Activated naive CD4-positive, alpha-beta T cell treated with anti-CD3 and anti-CD28 coated beads for 36 hours (primary cell): ENCODE measurements around the gene UGP2. TPM values are rescaled to one million over a fixed set of nuclear protein-coding genes. Genes with fewer than 3 reads are reported as not detected.

Experiments
- CTCF ChIA-PET: fragments of 350-600 bp; sonication (Branson Sonifier 250); formaldehyde crosslinking; loops from one replicate; lab custom pipeline; 2021; ENCODE audit warnings: antibody characterized with exemption; lab: Charles Lee
- DNase-seq: peaks from one replicate; pipeline ENCODE4 v3.0.0-alpha.2; 2020
- H3K27ac Mint-ChIP-seq: one replicate; pipeline ENCODE4 v1.8.0; 2021; ENCODE audit warnings: mild to moderate bottlenecking, mixed read lengths
- H3K27me3 Mint-ChIP-seq: one replicate; pipeline ENCODE4 v1.8.0; 2021; ENCODE audit warnings: low read depth, mixed read lengths
- H3K36me3 Mint-ChIP-seq: one replicate; pipeline ENCODE4 v1.8.0; 2021; ENCODE audit warnings: low read depth, mixed read lengths
- H3K4me1 Mint-ChIP-seq: one replicate; pipeline ENCODE4 v1.8.0; 2021; ENCODE audit warnings: low read depth, mixed read lengths
- H3K4me3 Mint-ChIP-seq: one replicate; pipeline ENCODE4 v1.8.0; 2021; ENCODE audit warnings: mild to moderate bottlenecking, moderate library complexity, mixed read lengths
- H3K9me3 Mint-ChIP-seq: one replicate; pipeline ENCODE4 v1.8.0; 2021; ENCODE audit warnings: mixed read lengths
- intact Hi-C: fragments of 100-400 bp; cut with micrococcal nuclease; formaldehyde crosslinking; loops from one replicate; pipeline ENCODE4 v1.15.1; 2023
- total RNA-seq, 2 experiments: library from RNA; stranded (reverse); gene quantifications; one replicate each; pipeline ENCODE4 v1.2.3, GENCODE V29; 2021

Gene UGP2
- total RNA-seq, 2 experiments from 2014 or later = 82.2 to 93.1 TPM

GRCh38 chr2:63870679-63871078 lies 29.0 kb downstream of the UGP2 start:
- Mint-ChIP-seq H3K4me3 (no peak overlapping the region), H3K36me3 (peaks cover 32% of the 10 kb centered on the region), H3K27ac (no peak overlapping the region), H3K4me1 (peaks cover 30% of the 10 kb centered on the region), H3K9me3 (no peaks in the 10 kb centered on the region), H3K27me3 (no peaks in the 10 kb centered on the region)
- intact Hi-C loops = no loop called here
- CTCF ChIA-PET = no interaction called here
- no peak for DNase-seq

- H3K4me3 Mint-ChIP-seq = no peak overlapping the region
- no peak for DNase-seq
- intact Hi-C loops = no loop called here
- CTCF ChIA-PET = interaction anchor here (1.3 kb wide), 1 partner anchor 11 kb away, joined by 5 read pairs; no protein-coding TSS in a partner anchor
- peaks cover 25% of the 10 kb centered on the region for H3K4me1 Mint-ChIP-seq
- peaks cover 32% of the 10 kb centered on the region for H3K36me3 Mint-ChIP-seq
- no peaks in the 10 kb centered on the region for H3K27me3 Mint-ChIP-seq
- H3K9me3 Mint-ChIP-seq = no peaks in the 10 kb centered on the region
- no peak overlapping the region for H3K27ac Mint-ChIP-seq
These were observed 30.2 kb downstream of the UGP2 start for GRCh38 chr2:63871864-63872263.

- H3K9me3 Mint-ChIP-seq = no peaks in the 10 kb centered on the region
- CTCF ChIA-PET = interaction anchor here (1.3 kb wide), 1 partner anchor 12 kb away, joined by 5 read pairs; no protein-coding TSS in a partner anchor
- peaks cover 35% of the 10 kb centered on the region for H3K36me3 Mint-ChIP-seq
- peaks cover 25% of the 10 kb centered on the region for H3K4me1 Mint-ChIP-seq
- no peak for DNase-seq
- no peak overlapping the region for H3K27ac Mint-ChIP-seq
- no peaks in the 10 kb centered on the region for H3K27me3 Mint-ChIP-seq
- intact Hi-C loops = no loop called here
- no peak overlapping the region for H3K4me3 Mint-ChIP-seq
These were observed 31.1 kb downstream of the UGP2 start for GRCh38 chr2:63872571-63873328.

DNA sequence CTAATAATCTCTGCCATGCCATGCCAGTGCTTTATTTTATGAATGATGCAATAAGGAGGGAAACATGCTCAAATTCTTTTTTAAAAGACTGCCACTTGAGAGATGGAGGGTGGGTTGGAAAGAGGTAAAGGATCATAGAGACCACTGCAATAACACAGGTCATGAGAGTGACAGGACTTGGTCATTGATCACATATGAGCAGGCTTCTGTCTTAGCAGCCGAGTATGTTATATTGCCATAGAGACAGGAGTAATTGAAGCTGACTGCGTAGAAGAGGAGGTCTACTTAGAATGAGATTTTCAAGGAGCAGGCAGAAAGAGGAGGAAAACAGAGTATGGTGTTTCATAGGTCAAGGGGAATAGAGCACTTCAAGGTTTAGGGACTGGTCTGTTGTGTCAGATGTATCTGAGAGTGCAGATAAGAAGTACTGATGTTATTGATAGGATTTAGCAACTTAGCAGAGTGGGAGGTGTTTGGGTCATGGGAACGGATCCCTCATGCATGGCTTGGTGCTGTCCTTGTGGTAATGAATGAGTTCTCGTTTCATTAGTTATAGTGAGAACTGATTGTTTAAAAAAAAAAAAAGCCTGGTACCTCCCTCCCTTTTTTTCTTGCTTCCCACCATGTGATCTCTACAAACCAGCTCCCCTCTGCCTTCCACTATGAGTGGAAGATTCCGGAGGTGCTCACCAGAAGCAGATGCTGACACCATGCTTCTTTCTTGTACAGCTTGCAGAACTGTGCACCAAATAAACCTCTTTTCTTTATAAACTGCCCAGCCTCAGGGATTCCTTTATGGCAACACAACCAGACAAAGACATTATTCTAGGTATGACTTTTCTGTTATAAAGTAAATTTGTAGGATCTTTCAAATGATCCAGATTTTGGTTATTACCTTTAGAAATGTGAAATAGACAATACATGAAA lies 32.8 kb downstream of the UGP2 start:
- H3K4me1 Mint-ChIP-seq = peaks cover 22% of the 10 kb centered on the region
- H3K36me3 Mint-ChIP-seq = peaks cover 28% of the 10 kb centered on the region

GRCh38 chr2:63875131-63875527 lies 33.4 kb downstream of the UGP2 start:
- CTCF ChIA-PET = interaction anchor here (0.6 to 1.6 kb wide), 5 partner anchors 8 to 182 kb away, joined by 3 to 4 read pairs (median 3); no protein-coding TSS in a partner anchor
- no peaks in the 10 kb centered on the region for H3K9me3 Mint-ChIP-seq
- peaks cover 28% of the 10 kb centered on the region for H3K36me3 Mint-ChIP-seq

More for the DNA sequence above, 32.8 kb downstream of the UGP2 start:
- intact Hi-C loops = no loop called here
- Mint-ChIP-seq H3K4me3 (no peak overlapping the region), H3K27me3 (no peaks in the 10 kb centered on the region), H3K27ac (no peak overlapping the region), H3K9me3 (no peaks in the 10 kb centered on the region)
- CTCF ChIA-PET = interaction anchor here (0.6 to 1.4 kb wide), 3 partner anchors 7 to 182 kb away, joined by 3 to 4 read pairs (median 3); no protein-coding TSS in a partner anchor
- DNase-seq = no peak

DNA sequence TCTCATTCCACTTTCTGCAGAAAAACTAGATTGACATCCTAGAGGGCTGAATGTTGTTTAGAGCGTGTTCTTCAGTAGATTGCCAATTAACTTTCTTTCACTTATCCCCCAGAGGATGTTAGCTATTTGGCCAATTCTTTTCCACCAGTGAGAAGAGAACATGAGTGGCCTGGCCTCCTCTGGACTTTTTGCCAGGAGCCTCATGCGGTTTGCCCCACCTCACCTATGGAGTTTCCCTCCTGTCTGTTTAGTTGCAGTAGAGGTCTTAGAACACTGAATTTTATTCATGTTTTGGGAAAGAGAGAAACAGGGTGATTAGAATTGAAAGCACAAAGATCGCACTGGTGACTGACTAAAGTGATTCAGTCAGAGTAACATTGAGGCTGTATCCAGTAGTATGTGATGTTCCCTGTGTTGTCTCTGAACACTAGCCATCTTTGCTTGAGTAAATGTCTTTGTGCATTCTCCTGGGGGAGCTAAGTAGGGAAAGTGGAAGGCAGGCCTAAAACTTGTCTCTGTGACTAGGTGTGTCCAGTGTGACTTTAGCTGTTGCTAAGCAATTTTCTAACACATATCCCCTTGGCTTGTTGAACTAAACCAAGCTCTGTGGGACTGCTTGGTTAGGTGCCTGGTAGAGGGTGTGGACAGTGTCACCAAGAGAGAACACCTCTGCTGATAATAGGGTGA lies 34.0 kb downstream of the UGP2 start:
- no peak for DNase-seq
- CTCF ChIA-PET = interaction anchor here (0.6 to 1.6 kb wide), 4 partner anchors 14 to 455 kb away, joined by 3 to 4 read pairs (median 4); no protein-coding TSS in a partner anchor
- no peaks in the 10 kb centered on the region for H3K27me3 Mint-ChIP-seq
- intact Hi-C loops = no loop called here
- peaks cover 29% of the 10 kb centered on the region for H3K4me1 Mint-ChIP-seq
- no peak overlapping the region for H3K27ac Mint-ChIP-seq
- peaks cover 29% of the 10 kb centered on the region for H3K36me3 Mint-ChIP-seq
- no peak overlapping the region for H3K4me3 Mint-ChIP-seq
- H3K9me3 Mint-ChIP-seq = no peaks in the 10 kb centered on the region

More at GRCh38 chr2:63875131-63875527, 33.4 kb downstream of the UGP2 start:
- intact Hi-C loops = no loop called here
- peaks cover 24% of the 10 kb centered on the region for H3K4me1 Mint-ChIP-seq
- no peaks in the 10 kb centered on the region for H3K27me3 Mint-ChIP-seq
- no peak overlapping the region for H3K27ac Mint-ChIP-seq
- H3K4me3 Mint-ChIP-seq = no peak overlapping the region
- DNase-seq = no peak

DNA sequence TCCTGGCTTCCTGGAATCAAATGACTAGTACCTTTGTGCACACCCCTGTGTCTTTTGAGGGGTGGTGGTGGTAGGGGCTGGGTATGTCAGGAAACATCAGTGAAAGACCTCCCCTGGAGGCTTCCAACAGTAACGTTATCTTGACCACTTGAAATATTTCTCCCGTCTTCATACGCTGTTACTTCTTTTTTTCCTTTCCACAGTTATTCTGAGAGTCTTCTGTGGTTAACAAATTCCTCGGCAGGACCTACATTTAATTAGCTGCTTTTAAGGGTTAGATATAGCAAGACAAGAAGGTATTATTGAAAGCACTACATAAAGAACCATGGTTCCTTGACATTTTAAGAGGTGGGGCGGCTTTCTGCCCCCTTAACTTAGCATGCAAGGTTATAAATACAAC lies 34.6 kb downstream of the UGP2 start:
- H3K27me3 Mint-ChIP-seq = no peaks in the 10 kb centered on the region
- H3K4me3 Mint-ChIP-seq = no peak overlapping the region
- CTCF ChIA-PET = interaction anchor here (0.7 to 1.6 kb wide), 2 partner anchors 15 to 455 kb away, joined by 3 to 4 read pairs; no protein-coding TSS in a partner anchor
- intact Hi-C loops = no loop called here
- no peak overlapping the region for H3K27ac Mint-ChIP-seq
- H3K4me1 Mint-ChIP-seq = peaks cover 34% of the 10 kb centered on the region
- peaks cover 31% of the 10 kb centered on the region for H3K36me3 Mint-ChIP-seq
- DNase-seq = no peak
- H3K9me3 Mint-ChIP-seq = no peaks in the 10 kb centered on the region

DNA sequence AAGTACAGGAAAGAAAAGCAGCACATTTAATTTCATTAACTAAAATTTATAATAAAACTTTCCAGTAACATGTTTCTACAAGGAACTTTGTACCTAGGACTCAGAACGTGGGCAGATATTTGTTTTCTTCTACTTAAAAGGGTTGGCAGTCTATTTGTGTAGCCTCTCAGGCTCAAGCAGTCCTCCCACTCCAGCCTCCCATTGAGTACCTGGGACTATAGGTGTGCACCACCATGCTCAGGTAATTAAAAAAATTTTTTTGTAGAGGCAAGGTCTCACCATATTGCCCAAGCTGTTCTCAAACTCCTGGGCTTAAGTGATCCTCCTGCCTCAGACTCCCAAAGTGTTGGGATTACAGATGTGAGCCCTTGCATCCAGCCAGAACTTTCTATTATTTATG lies 36.8 kb downstream of the UGP2 start:
- CTCF ChIA-PET = no interaction called here
- Mint-ChIP-seq H3K9me3 (no peaks in the 10 kb centered on the region), H3K27ac (no peak overlapping the region), H3K27me3 (no peaks in the 10 kb centered on the region), H3K4me3 (no peak overlapping the region), H3K36me3 (peaks cover 29% of the 10 kb centered on the region), H3K4me1 (peaks cover 47% of the 10 kb centered on the region)
- DNase-seq = no peak
- intact Hi-C loops = no loop called here

- CTCF ChIA-PET = interaction anchor here (1.3 kb wide), 1 partner anchor 181 kb away, joined by 4 read pairs; no protein-coding TSS in a partner anchor
- peaks cover 41% of the 10 kb centered on the region for H3K4me1 Mint-ChIP-seq
- intact Hi-C loops = loop anchor here (5.0 kb wide), 1 partner anchor 447 kb away; no protein-coding TSS in a partner anchor
These were observed 38.3 kb downstream of the UGP2 start for GRCh38 chr2:63879876-63880433.

GRCh38 chr2:63880625-63881024 lies 38.9 kb downstream of the UGP2 start:
- Mint-ChIP-seq H3K4me3 (no peak overlapping the region), H3K27ac (no peak overlapping the region), H3K4me1 (peaks cover 35% of the 10 kb centered on the region), H3K36me3 (peaks cover 17% of the 10 kb centered on the region), H3K9me3 (no peaks in the 10 kb centered on the region), H3K27me3 (no peaks in the 10 kb centered on the region)
- intact Hi-C loops = loop anchor here (5.0 kb wide), 1 partner anchor 447 kb away; no protein-coding TSS in a partner anchor
- no peak for DNase-seq
- CTCF ChIA-PET = interaction anchor here (1.3 to 1.9 kb wide), 2 partner anchors 19 to 182 kb away, joined by 4 to 5 read pairs; no protein-coding TSS in a partner anchor

More at GRCh38 chr2:63879876-63880433, 38.3 kb downstream of the UGP2 start:
- no peaks in the 10 kb centered on the region for H3K9me3 Mint-ChIP-seq
- H3K27ac Mint-ChIP-seq = no peak overlapping the region
- no peak for DNase-seq
- H3K27me3 Mint-ChIP-seq = no peaks in the 10 kb centered on the region
- H3K36me3 Mint-ChIP-seq = peaks cover 17% of the 10 kb centered on the region
- no peak overlapping the region for H3K4me3 Mint-ChIP-seq

- CTCF ChIA-PET = interaction anchor here (1.3 to 1.9 kb wide), 2 partner anchors 20 to 183 kb away, joined by 4 to 5 read pairs; no protein-coding TSS in a partner anchor
- Mint-ChIP-seq H3K4me3 (no peak overlapping the region), H3K36me3 (peaks cover 17% of the 10 kb centered on the region), H3K27ac (no peak overlapping the region), H3K27me3 (no peaks in the 10 kb centered on the region), H3K4me1 (peaks cover 31% of the 10 kb centered on the region), H3K9me3 (no peaks in the 10 kb centered on the region)
- DNase-seq = no peak
- intact Hi-C loops = loop anchor here (5.0 kb wide), 1 partner anchor 446 kb away; no protein-coding TSS in a partner anchor
These were observed 39.5 kb downstream of the UGP2 start for GRCh38 chr2:63881205-63881604.
